HUDEP-2 (cell line): ENCODE results near the gene HECW1.

Experiments
- DNase-seq, 76 experiments: peaks; one replicate each; lab custom pipeline; 2025; ENCODE audit not compliant: unreplicated experiment in 76 of 76; lab: John Stamatoyannopoulos, UW

The HECW1 gene

DNA sequence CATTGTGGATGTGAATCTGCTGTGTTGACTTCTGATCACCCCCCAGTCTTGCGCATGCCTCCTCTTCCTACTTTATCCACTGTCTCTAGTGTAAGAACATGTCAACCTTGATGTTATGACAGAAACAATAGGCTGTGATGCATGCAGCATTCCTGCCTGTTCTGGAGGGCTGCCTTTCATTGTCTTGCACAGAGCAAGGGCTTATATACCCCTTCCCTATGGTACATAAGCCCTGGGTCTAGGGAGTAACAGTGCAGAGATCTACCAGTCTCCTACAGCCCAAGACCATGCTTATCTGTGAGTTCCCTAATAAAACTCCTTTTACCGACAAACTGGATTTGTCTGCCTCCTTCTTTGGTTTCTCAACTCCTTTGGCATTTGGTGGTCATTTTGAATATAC is 293.5 kb downstream of the HECW1 start:
- no peak for DNase-seq

DNA sequence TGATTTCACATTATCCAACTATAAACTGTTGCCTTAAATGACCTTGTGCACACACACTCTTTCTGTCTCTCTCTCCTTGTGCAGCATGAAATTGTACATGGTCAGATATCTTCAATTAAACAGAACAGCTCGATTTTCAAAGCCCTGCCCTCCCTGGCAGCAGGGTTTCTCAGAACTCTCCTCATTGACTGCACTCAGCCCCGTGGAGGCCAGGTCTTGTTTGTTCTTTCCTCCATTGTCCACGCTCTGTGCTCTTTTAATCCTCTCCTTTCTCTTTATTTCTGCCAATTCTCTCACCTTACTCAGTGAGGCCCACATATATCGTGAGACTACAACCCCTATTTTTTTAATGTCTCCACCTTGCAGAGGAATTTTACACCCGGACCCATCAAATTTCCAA is 294.5 kb downstream of the HECW1 start:
- no peak for DNase-seq

DNA sequence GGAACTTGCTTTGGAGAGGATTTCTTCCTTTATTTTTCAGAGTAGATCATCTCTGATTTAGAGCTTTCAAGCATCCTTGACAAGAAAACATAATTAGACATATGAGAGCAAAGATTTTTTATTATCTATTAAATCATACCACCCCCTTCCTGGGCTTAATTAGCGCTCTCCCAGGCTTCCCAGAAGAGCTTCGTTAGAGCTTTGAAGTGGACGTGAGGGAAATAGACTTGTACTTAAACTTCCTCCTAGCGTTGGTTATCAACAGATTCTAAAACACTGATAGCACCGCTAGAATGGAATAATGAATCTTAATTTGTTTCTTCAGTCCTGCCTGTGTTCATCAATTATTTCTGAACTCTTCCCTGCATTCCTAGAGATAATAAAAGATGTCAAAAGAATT is 296.5 kb downstream of the HECW1 start:
- DNase-seq, result no peak

DNA sequence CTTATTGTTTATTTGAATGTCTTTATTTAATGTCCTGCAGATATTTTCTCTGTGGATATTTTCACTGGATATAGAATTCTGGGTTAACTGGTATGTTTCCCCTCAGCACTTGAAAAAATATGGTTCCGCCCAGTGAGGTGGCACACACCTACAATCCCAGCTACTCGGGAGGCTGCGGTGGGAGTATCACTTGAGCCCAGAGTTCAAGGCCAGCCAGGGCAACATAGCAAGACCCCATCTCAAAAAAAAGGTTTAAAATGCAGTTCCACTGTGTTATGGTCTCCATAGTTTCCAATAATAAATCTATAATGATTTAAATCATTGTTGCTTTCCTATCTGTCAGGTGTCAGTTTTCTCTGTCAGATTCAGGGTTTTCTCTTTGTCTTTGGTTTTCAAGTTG is 305.0 kb downstream of the HECW1 start:
- no peak for DNase-seq

DNA sequence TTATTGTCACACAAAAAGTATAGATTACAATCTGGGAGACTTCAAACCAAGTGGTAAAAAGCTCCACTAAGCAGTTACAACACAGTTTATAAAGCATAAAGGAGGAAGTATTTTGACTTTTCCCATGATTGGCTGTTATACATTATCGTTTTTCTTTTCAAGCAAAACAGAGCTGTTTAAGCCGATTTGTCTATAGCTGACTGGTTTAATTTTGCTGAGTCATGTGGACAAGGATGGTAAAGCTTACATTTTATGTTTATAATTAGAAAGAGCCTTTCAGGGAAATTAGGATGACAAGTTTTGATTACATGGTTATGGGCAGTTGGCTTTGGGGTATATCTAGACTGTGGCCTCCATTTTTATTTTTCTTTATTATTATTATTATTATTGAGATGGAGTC is 318.0 kb downstream of the HECW1 start:
- DNase-seq, result no peak

DNA sequence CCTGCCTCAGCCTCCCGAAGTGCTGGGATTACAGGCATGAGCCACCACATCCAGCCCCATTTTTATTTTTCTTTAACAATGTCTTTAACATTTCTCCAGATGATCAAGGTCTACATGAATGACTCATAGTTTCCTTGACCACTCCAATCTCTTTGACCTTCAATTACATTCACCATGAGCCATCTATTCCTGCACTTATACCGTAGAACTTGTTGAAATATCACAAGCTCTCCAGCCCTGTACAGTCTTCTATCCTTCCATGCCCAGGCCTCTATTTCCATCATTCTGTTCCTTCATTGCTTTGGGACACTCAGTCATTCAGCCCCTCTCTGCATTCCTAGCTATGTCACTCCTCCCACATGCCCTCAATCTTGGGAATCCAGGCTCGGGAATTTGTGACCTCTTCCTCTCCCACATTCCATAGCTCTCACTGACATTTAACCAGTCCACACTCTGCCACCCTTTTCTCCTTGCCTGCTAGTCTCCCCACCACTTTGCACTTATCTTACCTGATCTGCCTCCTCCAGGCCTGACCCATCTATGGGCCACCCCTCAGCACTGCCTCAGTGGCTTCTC is 318.7 kb downstream of the HECW1 start:
- DNase-seq, result no peak

DNA sequence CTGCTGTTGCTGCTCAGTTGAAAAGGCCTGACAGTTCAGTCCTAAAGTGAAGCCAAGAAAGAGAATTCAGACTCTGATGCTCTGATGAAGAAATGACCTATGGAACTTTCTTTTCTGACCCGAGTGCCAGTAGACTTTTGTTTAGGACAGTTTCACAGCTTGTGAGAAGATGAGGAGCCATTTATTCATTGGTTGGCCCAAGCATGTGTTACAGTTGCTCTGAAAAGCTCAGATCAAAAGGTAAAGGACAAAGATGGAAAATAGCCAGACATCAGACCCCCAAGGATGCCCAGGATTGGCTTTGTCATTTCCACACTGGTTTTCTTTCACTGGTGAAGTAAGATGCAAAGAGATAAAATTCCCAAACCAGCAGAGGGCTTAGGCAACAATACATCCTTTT is 321.2 kb downstream of the HECW1 start:
- no peak for DNase-seq

DNA sequence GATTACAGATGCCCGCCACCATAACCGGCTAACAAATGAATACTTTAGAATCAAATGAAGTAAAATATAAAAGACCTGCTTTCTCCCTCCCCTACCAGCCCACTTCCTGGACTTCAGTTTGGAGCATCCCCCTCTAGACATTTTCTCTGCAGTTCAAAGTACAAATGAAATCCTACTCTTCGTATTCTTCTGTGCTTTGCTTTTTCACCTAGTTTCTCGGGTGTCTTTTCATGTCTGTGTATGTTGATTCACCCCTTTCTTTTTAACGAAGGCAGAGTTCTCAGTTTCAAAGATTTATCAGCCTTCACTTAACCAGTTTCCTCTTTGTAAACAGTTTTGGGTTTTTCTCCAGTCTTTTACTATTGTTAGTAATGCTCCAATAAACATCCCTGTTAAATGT is 324.6 kb downstream of the HECW1 start:
- DNase-seq, result no peak

DNA sequence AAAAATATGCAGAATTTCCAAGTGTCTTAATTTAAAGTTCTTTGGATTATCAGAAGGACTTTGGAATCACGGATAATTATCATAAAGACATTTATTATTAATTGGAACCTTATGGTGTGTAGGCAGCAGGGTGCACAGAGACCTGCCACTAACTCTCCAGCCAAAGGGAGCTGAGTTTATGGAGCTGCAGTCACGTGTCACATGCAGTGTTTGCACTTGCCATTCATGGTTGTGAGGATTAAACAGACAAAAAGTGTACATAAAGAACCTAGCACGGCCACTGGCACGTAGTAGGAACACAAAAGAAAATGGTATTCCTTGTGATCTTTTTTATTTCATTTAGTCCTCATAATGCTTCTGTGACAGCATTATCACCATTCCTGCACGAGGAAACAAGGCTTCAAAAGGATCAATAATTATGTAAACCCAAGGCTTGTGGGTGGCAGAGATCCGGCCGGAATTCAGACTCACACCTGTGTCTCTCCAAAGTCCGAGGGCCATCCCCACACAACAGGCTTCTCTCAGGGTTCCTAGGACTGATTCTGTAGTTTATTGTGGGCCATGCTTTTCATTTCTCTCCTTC is 326.5 kb downstream of the HECW1 start:
- no peak for DNase-seq

DNA sequence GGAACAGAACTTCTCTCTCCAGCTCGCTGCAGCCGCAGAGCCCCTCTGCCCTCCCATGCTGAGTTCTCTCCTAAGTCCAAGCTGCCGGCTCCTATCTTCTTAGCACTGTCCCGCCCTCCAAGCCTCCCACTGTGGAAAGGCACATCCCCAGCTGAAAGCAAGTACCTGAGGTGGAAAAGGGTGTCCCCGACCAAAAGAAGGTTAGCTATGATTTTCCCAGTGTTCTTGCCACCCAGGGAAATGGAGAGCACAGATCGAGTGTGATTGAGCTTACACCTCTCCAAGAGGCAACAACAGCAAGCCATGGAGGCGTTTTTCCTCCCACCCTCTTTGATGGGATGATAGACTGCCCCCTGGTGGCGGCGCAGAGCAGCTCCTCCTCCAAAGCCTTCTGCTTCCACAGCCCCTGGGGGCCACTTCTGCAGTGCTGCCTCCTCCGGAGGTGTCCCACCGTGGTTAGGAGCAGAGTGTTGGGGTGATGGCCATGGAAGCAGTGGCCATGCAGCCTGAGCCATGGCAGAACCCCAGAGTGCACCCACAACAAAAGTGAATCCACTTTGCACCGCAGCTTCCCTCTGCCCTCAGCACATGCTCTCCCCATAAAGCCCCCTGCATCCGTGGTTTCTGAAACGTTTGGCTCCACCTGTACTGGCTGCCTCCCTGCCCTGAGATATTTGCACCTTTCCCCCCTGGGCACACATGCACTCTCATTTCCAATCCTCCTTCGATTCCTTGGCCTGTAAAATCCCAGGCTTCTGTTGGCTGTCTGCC is 327.4 kb downstream of the HECW1 start:
- peak in 52 of 76 experiments; percentile 1 to 51 (median 26) for DNase-seq

DNA sequence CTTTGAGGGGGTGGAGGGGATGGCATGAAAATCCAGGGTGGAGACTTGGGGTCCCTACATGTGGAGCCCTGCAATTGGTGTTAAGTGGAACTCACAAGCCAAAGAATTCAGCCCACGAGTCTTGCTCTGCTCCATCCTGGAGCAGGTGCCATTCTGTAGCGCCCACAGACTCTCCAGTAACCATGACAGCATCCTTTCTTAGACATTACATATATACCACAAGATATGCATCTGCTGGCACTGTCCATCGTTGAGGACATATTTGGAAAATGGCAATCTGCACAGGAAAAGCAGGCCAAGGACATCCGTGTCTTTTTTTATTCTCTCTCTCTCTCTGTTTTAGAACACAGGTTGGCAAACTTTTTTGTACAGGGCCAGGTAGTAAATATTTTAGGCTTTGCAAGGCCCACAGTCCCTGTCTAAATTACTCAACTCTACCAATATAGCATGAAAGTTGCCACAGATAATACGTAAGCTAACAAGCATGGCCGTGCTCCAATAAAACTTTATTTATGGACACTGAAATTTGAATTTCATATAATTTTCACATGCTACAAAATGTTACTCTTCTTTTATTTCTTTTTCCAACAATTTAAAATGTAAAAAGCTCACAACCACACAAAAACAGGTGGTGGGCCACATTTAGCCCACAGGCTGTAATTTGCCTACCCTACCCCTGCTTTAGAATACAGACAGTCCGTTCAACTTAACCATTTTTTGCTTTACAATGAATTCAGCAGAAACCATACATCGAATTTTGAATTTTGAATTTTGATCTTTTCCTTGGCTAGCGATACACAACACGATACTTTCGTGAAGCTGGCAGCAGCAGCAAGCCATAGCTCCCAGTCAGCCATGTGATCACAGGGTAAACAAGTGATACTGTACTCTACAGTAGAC is 329.0 kb downstream of the HECW1 start:
- DNase-seq, result no peak

DNA sequence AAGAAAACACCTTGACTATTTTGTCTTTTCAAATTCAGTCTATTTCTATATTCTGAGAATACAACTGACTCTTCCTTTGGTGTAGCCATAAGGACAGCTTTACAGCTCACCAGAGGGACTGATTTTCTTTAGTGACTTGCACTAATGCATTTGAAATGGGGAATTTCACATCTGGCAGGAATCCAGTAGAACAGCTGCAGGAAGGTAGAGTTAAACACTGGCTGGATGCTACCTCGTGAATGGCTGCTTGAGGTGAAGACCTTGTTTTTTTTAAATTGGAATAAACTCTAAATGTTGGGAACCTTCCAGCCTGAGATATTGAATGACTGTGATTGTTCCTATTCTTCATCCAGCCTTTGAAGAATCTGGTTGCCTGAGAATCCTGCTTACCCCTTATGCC is 330.9 kb downstream of the HECW1 start:
- no peak for DNase-seq

DNA sequence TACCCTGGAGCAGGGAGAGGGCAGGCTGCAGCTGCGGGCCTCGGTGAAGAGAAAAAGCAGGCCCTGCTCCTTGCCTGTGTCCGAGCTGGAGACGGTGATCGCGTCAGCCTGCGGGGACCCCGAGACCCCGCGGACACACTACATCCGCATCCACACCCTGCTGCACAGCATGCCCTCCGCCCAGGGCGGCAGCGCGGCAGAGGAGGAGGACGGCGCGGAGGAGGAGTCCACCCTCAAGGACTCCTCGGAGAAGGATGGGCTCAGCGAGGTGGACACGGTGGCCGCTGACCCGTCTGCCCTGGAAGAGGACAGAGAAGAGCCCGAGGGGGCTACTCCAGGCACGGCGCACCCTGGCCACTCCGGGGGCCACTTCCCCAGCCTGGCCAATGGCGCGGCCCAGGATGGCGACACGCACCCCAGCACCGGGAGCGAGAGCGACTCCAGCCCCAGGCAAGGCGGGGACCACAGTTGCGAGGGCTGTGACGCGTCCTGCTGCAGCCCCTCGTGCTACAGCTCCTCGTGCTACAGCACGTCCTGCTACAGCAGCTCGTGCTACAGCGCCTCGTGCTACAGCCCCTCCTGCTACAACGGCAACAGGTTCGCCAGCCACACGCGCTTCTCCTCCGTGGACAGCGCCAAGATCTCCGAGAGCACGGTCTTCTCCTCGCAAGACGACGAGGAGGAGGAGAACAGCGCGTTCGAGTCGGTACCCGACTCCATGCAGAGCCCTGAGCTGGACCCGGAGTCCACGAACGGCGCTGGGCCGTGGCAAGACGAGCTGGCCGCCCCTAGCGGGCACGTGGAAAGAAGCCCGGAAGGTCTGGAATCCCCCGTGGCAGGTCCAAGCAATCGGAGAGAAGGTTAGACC is 332.5 kb downstream of the HECW1 start:
- DNase-seq, result no peak

DNA sequence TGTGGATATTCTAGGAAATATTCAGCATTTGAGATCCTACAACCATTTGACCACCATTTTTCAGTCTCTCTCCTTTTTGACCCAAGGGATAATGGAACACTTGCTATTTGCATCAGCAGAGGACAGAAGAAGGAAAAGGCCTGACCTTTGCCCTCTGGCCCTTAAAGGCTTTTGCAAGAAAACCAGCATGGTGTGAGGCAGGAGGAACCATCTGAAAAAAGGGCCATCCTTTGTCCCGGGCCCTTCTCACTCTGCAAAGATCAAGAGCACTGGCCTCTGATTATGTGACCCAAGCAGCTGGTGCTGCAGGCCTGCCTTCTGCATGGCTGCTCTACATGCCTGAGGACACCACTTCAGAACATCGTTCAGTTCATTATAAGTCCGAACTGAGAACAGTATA is 337.1 kb downstream of the HECW1 start:
- DNase-seq, result no peak

DNA sequence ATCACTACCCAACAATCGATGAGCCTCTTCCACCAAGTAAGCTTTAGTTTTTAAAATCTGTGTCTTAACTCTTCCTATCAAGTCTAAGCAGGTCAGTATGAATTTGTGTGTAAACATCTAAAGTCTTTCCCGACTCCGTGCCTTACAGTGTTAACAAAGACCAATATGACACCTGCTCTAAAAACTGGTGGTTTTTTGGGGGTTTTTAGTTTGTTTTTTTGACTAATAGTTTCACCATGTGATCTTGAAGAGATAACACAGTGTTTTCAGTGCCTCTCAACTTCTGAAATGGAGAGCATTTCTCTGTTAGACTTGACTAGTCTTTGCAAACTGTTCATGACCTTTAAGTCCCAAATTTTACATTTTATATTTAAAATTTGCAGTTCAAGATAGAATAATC is 338.4 kb downstream of the HECW1 start:
- DNase-seq, result no peak

DNA sequence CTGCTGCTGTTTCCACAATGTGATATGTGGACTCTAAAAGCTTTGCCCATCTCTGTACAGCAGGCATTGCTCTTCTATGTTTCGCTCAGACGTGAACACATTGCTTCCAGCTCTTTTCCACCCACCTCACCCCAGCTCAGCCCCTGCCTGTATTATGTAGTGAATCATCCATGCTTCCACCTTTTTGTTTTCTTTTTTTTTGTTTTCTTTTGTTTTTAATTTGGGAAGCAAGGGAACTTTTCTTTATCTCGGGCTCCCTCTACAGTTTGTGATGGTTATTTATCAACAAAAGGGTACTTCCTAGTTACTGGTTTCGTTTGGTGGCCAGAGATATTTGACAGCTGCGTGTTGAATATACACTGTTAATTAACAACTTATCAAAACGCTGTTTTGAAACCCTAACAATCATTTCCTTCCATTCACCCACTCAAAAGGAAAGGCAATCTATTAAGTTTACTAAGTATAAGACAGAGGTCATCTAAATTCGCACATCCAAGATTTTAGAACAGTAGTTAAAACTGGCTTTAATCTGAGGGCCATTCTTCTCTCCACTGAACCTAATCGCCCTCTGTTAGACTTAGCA is 342.6 kb downstream of the HECW1 start:
- peak in 4 of 76 experiments; percentile 0 to 8 (median 5) for DNase-seq

DNA sequence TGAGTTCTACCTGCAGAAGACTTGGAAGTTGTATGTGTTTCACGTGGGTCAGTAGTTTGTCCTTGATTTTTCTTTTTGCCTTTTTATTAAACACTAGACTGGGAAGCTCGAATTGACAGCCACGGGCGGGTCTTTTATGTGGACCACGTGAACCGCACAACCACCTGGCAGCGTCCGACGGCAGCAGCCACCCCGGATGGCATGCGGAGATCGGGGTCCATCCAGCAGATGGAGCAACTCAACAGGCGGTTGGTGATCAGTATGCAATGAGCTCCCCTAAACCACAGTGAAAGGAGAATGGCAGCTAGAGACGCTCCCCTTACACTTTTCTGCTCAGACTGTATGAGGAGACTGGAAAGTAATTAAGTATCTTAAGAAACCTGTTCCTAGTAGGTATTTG is 343.8 kb downstream of the HECW1 start:
- no peak for DNase-seq

DNA sequence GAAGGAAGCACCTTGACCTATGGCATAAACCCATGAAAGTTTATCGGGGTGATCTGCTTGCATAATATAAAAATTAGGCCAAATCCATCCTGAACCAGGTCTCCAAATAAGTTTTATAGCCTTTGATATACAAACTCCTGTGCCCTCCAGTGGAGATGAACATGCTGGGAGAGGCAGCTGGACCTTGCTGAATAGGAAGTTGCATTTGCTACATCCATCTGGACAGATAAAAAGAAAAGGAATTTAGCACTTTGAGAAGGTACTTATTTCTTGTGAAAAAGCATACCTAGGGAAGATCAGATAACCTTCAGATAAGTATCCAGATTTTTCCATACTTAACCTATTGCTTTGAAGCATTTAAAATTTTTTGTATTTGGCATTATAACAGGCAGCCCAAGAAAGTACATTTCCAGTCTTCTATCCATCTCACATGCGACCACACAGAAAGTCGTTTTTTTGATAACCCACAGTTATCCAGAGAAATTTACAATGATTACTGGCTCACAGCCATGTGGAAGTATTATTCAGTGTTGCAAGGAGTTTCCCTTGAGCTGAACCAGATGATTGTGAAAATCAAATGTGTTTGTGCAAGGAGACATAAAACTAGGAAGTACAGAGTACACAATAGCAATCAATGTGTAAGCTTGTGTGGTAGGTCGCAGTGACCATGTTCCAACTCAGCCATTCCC is 346.0 kb downstream of the HECW1 start:
- DNase-seq, result no peak

DNA sequence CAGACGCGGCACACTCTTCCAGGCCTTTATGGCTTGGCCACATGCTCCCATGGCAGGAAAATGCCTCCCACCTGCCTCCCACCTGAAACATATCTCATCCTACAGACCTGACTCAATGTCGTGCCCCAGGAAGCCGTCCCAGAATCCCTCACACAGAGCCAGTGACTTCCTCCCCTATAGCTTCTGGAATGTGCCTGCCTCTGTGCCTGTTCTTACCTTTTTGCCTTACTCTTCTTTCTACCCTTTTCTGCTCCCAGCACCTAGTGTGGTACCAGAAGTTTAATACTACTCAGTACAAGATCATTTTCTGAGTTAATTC is 346.5 kb downstream of the HECW1 start:
- no peak for DNase-seq
